RPMI8226 (cell line): Measurements from ENCODE around the gene RNF32.
A peak's percentile ranks its signal among the peaks of the same experiment; 100 is the strongest.

Experiments
- DNase-seq: peaks from one replicate; pipeline ENCODE4 v3.0.0-alpha.2; 2015

RNF32 gene

DNA sequence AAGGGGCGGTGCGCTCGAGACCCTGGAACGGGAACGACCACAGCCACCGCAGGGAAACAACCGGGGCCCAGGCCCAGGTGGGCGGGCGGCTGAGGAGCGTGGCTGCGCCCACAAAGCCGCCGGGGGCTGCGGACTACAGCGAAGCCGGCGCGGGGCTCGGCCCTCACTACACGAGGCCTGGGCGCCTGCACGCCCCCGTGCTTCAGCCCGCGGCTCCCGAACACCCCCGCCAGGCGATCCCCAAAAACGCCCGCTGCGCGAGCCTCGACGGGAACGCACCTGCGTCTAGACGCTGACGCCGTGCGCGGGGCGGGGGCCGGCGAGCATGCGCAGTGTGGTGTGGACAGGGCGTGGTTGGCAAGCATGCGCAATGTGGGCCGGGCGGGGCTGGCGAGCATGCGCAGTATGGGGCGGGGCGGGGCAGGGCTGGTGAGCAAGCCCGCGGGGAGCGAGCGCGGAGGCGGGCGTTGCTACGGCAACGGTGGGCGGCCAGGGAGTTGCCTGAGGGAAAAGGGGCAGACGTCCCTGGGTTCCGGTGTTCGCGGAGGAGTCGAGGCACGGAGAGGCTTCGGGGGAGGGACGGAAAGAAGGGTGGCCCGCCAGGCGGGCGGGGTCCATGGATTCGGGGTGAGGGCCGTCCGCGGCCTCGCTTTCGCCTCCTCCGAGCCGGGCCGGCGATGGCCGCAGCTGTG lies at the start of gene RNF32:
TSS of gene RNF32 (plus strand) at position 518 of the 692 bp plus-strand sequence. CDS start 3,104 bp downstream, outside the sequence.
- peak; percentile 93 for DNase-seq

- DNase-seq, result no peak
Measured at GRCh38 chr7:156592155-156592884, 48.3 kb upstream of the RNF32 start.

DNA sequence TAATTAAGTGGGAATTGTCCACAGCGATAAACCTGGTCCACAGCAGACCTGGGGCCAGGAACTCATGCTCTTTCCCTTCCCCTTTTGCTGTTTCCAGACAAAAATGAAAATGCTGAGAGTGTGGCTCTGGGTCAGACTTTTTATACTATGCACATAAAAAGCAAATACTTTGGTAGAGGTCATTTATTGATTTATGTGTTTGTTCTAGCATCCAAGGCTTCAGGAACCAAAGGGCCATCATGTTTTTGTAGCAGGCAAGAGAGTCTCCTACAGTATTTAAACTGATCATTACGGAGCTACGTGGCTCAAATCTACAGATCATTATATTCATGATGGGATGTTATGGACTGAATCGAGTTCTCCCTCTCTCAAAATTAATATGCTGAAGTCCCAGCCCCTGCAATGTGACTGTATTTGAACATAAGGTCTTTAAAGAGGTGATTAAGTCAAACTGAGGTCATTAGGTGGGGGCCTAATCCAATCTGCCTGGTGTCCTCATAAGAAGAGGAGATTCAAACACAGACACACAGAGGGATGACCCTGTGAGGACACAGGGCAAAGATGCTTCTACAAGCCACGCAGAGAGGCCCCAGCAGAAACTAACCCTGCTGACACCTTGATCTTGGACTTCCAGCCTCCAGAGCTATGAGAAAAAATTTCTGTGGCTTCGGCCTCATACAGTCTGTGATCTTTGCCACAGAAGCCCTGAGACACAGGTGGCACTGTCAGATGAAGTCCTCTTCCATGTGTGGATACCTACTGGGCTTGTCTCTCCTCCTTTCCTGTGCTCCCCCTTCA lies 46.1 kb upstream of the RNF32 start:
- no peak for DNase-seq

GRCh38 chr7:156600496-156600895 lies 40.1 kb upstream of the RNF32 start:
- no peak for DNase-seq

GRCh38 chr7:156602283-156602682 lies 38.3 kb upstream of the RNF32 start:
- DNase-seq, result no peak

GRCh38 chr7:156603011-156603410 lies 37.6 kb upstream of the RNF32 start:
- no peak for DNase-seq

GRCh38 chr7:156603629-156604028 lies 36.9 kb upstream of the RNF32 start:
- DNase-seq, result no peak

DNA sequence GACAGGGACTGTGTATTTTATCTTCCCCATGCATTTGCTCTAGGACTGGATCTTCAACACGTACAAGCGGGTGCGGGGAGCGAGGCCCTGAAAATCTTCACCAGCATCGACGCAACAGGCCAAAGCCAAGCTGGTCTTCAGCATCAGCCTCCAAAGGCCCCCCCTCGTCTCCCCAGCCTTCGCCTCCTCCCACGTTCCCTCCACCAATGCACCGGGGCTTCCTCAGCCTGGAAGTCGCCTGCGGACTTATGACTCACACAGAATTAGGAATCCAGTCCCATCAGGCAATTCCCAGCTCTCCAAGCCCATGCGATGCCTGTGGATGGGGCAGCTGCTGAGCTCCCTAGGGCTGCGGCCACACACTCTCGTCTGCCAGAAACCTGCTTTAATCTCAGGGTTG lies 36.3 kb upstream of the RNF32 start:
- no peak for DNase-seq

- no peak for DNase-seq
Measured at GRCh38 chr7:156604836-156605695, 35.5 kb upstream of the RNF32 start.

- DNase-seq, result no peak
Measured at GRCh38 chr7:156606135-156606534, 34.4 kb upstream of the RNF32 start.

- DNase-seq, result no peak
Measured at GRCh38 chr7:156606691-156607331, 33.8 kb upstream of the RNF32 start.

DNA sequence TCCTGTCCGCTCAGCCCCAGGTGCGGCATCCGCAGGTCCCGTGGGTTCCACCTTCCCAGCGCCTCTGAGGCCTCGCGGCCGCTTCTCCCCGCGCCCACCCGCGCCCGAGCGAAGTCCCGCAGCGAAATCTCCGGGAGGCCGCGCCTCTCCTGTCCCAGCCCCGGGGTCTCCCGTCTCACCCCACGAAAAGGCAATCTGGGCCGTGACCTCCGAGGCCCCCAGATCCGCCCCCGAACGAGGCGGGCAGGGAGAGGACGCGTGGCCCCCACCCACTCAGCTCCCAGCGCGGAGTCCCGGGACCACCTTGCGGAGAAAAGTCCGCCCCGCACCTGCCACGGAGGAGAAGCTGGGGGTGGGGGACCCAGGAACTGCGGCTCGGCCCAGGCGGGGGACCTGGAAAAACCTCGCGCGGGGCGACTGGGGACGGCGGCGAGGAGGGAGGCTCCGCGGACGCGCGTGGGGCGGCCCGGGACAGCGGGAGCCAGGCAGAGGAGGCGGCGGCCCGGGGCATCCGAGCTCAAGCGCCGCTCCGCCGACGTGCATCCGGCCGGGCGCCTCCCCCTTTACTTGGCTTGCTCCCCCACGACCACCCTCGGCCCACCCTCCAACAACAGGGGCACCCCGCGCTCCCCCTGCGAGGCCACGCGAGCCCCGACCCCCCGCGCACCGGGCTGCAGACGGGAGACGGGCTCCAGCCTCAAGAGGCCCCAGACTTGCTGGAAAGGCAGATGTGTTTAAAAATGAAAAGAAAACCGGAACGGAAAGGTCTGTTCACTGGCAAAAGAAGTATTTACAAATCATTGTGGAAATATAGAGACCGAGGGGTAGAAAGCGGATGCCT lies 33.0 kb upstream of the RNF32 start:
- DNase-seq, result no peak

DNA sequence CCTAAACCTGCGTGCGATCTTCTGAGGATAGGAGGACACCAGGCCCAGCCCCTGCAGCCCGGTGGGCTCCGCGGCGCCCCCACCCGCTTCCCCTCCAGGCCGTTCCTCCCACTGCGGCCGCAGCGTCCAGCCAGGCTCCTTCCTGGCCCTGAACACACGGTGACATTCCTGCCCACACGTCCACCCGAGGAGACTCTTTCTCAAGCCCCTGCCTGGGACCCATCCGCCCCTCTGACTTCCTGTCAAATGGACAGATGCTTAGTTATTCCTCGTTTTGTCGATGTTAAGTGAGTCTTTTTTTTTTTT lies 32.4 kb upstream of the RNF32 start:
- no peak for DNase-seq

DNA sequence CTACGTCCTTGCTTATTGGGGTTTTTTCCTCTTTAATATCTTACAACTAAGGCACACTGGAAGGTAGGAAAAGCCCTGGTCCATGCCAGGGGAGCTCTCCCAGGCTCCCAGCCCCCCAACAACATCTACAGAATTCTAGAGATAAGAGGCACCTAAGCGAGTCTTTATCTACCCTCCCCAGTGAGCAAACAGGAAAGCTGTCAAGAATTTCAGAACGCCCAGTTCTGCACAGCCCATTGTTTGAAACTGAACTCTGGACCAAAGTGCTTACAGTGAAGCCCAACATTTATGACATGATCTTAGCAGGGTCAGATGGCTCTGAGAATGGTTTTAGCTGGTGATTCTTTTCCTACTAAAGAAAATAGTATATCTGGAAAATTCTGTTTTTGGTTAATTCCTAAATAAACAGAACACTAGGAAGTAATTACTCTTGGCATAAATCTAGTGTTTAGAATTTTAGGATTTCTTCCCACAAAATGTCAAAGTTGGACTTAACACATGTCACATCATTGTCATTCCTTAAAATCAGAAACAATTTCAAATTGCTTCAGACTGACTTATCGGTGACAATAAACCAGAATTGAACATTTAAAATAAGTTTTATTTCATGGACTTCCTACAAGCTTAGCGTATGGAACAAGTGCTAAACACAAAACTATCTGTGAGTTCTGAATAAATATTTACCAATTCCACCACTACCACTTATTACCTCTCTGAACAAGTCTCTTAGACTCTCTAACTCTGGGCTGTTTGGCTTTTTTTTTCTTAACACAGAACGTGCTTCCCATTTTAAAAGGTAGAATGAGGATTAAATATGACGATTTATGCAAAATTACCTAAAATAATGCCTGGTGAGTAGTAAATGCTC lies 31.3 kb upstream of the RNF32 start:
- DNase-seq, result no peak

DNA sequence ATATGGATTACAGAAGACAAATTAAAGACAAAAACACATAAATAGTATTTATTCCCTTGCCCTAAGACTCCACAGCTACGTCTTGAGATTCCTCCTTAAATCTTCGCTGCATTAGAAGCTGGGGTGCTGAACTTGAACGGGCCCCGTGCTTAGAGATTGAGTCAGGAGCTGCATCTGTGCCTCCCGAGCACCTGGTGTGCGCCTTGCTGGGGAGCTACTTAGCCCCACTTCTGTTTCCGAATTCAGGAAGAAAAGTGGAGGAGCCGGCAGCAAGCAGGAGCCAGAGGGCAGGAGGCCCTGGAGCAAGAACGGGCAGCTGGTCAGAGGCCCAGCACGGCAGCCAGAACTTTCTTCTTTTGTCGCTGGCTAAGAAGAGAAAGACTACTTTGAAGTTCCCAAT lies 30.4 kb upstream of the RNF32 start:
- no peak for DNase-seq

GRCh38 chr7:156610601-156611000 lies 30.0 kb upstream of the RNF32 start:
- no peak for DNase-seq

- no peak for DNase-seq
Measured at GRCh38 chr7:156611014-156612010, 29.3 kb upstream of the RNF32 start.

DNA sequence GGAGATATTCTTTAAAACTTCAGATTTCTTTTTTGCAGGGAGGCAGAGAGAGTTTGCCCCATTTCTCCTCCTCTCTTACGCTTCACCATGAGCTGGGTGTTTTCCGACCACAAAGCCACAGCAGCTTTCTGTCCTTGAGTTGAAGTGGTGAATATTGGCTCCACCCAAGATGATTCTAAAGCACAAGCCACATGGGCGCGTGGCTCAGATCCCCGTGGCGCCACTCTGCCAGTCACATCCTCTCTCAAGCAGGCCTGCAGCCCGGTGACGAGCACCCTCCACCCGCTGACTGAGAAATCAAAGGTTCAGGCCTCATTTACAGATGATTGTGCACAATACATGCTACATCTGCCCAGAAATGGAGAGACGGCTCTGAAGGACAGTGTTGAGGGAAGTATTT lies 27.6 kb upstream of the RNF32 start:
- peak; percentile 13 for DNase-seq
